ENCODE results near the gene VTI1B.
"Not testable (repeated sequence)": the region's sequence is repeated elsewhere in the genome, so short reads cannot be mapped to it uniquely, and the experiment has no call there.

Gene VTI1B

GRCh38 chr14:67674480-67675218 lies at the start of gene VTI1B:
Gene VTI1B, minus strand, starts transcription at chr14:67674632. Its CDS starts 143 bp downstream, at chr14:67674489.
- DNase-seq (ENCODE audit: low read depth): peak; percentile 56

GRCh38 chr14:67722293-67722692 lies 47.9 kb upstream of the VTI1B start:
- no peak for DNase-seq (ENCODE audit: low read depth)

GRCh38 chr14:67721875-67722274 lies 47.4 kb upstream of the VTI1B start:
- DNase-seq (ENCODE audit: low read depth): no peak

- no peak for DNase-seq (ENCODE audit: low read depth)
Observed at GRCh38 chr14:67719866-67720265, 45.4 kb upstream of the VTI1B start.

- DNase-seq (ENCODE audit: low read depth): not testable (repeated sequence)
Observed at GRCh38 chr14:67719385-67719784, 45.0 kb upstream of the VTI1B start.

- DNase-seq (ENCODE audit: low read depth): no peak
Observed at GRCh38 chr14:67718265-67718664, 43.8 kb upstream of the VTI1B start.

GRCh38 chr14:67717048-67717447 lies 42.6 kb upstream of the VTI1B start:
- no peak for DNase-seq (ENCODE audit: low read depth)

- DNase-seq (ENCODE audit: low read depth): no peak
Observed at GRCh38 chr14:67710209-67710608, 35.8 kb upstream of the VTI1B start.

- not testable (repeated sequence) for DNase-seq (ENCODE audit: low read depth)
Observed at GRCh38 chr14:67709796-67710195, 35.4 kb upstream of the VTI1B start.

GRCh38 chr14:67709346-67709745 lies 34.9 kb upstream of the VTI1B start:
- not testable (repeated sequence) for DNase-seq (ENCODE audit: low read depth)

GRCh38 chr14:67705211-67705610 lies 30.8 kb upstream of the VTI1B start:
- DNase-seq (ENCODE audit: low read depth): no peak

- no peak for DNase-seq (ENCODE audit: low read depth)
Observed at GRCh38 chr14:67704484-67705089, 30.2 kb upstream of the VTI1B start.

- DNase-seq (ENCODE audit: low read depth): no peak
Observed at GRCh38 chr14:67703997-67704396, 29.6 kb upstream of the VTI1B start.

GRCh38 chr14:67701492-67701891 lies 27.1 kb upstream of the VTI1B start, which contains the start of gene RDH12:
Gene RDH12, plus strand, starts transcription at chr14:67701886. Its CDS starts 20,757 bp downstream, at chr14:67722643.
- not testable (repeated sequence) for DNase-seq (ENCODE audit: low read depth)

- DNase-seq (ENCODE audit: low read depth): no peak
Observed at GRCh38 chr14:67698179-67698578, 23.7 kb upstream of the VTI1B start.

- DNase-seq (ENCODE audit: low read depth): no peak
Observed at GRCh38 chr14:67697006-67697405, 22.6 kb upstream of the VTI1B start.

GRCh38 chr14:67695394-67695949 lies 21.0 kb upstream of the VTI1B start, which contains the start of gene RDH11:
Gene RDH11, minus strand, starts transcription at chr14:67695764. Its CDS starts 61 bp downstream, at chr14:67695703.
- peak; percentile 64 for DNase-seq (ENCODE audit: low read depth)

GRCh38 chr14:67694791-67695393 lies 20.5 kb upstream of the VTI1B start:
- DNase-seq (ENCODE audit: low read depth): peak; percentile 45

- DNase-seq (ENCODE audit: low read depth): no peak
Observed at GRCh38 chr14:67690011-67690410, 15.6 kb upstream of the VTI1B start.

- no peak for DNase-seq (ENCODE audit: low read depth)
Observed at GRCh38 chr14:67683842-67684241, 9.4 kb upstream of the VTI1B start.

GRCh38 chr14:67680941-67681340 lies 6.5 kb upstream of the VTI1B start:
- DNase-seq (ENCODE audit: low read depth): no peak

- no peak for DNase-seq (ENCODE audit: low read depth)
Observed at GRCh38 chr14:67680121-67680602, 5.7 kb upstream of the VTI1B start.

GRCh38 chr14:67679006-67679405 lies 4.6 kb upstream of the VTI1B start:
- no peak for DNase-seq (ENCODE audit: low read depth)
